Natural killer cell (primary cell): ENCODE data around the gene DNAJB11. TPM values are rescaled to one million over a fixed set of nuclear protein-coding genes. Genes with fewer than 3 reads are reported as not detected.

ENCODE experiments used
- ATAC-seq, 3 donors: fragments of 150-1000 bp in 2 of 3; fragments of 200-7000 bp in 1 of 3; cut with Tn5 transposase; 1 replicate in 1 of 3; 2 replicates in 2 of 3; pipeline ENCODE4 v1.10.0; 2021; ENCODE audit warnings: mild to moderate bottlenecking in 2 of 3, moderate library complexity in 2 of 3
- DNase-seq, 2 donors: peaks; one replicate each; pipeline versions ENCODE4 v3.0.0 to v3.0.0-alpha.2; 2013 to 2021; ENCODE audit warnings: mixed read lengths in 1 of 2
- H3K27ac ChIP-seq: one replicate; pipeline ENCODE4 v1.5.1; 2013; ENCODE audit warnings: mild to moderate bottlenecking, low read length
- H3K27me3 ChIP-seq: one replicate; pipeline ENCODE4 v1.6.1; 2013; ENCODE audit warnings: low read length; ENCODE audit not compliant: control insufficient read depth, insufficient read depth
- H3K36me3 ChIP-seq: one replicate; pipeline ENCODE4 v1.6.1; 2013; ENCODE audit warnings: low read length; ENCODE audit not compliant: control insufficient read depth, insufficient read depth
- H3K4me1 ChIP-seq: one replicate; pipeline ENCODE4 v1.6.1; 2013; ENCODE audit warnings: low read length; ENCODE audit not compliant: control insufficient read depth, insufficient read depth
- H3K4me3 ChIP-seq: one replicate; pipeline ENCODE4 v1.5.1; 2013; ENCODE audit warnings: low read length
- H3K9me3 ChIP-seq: one replicate; pipeline ENCODE4 v1.6.1; 2013; ENCODE audit warnings: low read length; ENCODE audit not compliant: control insufficient read depth, insufficient read depth
- H3K27ac Mint-ChIP-seq, 2 donors: one replicate each; pipeline ENCODE4 v1.8.0; 2022; ENCODE audit warnings: mild to moderate bottlenecking in 2 of 2, mixed read lengths in 2 of 2, moderate library complexity in 1 of 2
- H3K27me3 Mint-ChIP-seq, 2 donors: one replicate each; pipeline ENCODE4 v1.8.0; 2022; ENCODE audit warnings: low read depth in 2 of 2, mixed read lengths in 2 of 2
- H3K36me3 Mint-ChIP-seq: one replicate; pipeline ENCODE4 v1.8.0; 2022; ENCODE audit warnings: mixed read lengths
- H3K4me1 Mint-ChIP-seq, 2 donors: one replicate each; pipeline ENCODE4 v1.8.0; 2022; ENCODE audit warnings: mixed read lengths in 2 of 2
- H3K4me3 Mint-ChIP-seq: one replicate; pipeline ENCODE4 v1.8.0; 2022; ENCODE audit warnings: mild to moderate bottlenecking, moderate library complexity, mixed read lengths
- H3K9me3 Mint-ChIP-seq, 2 donors: one replicate each; pipeline ENCODE4 v1.8.0; 2022; ENCODE audit warnings: mixed read lengths in 2 of 2
- CTCF ChIP-seq: fragments of 200-600 bp; IDR thresholded peaks from one replicate; pipeline ENCODE4 v1.8.0; 2022; ENCODE audit warnings: antibody characterized with exemption
- WGBS: methylation state at CpG from one replicate; pipeline ENCODE4 v1.1.7; 2013; ENCODE audit warnings: missing lambda C conversion rate; ENCODE audit not compliant: insufficient coverage; 5-methylcytosine and 5-hydroxymethylcytosine counted together
- intact Hi-C: fragments of 100-400 bp; cut with micrococcal nuclease; formaldehyde crosslinking; loops from one replicate; pipeline ENCODE4 v1.14.2; 2022
- total RNA-seq, 4 donors: library from RNA; stranded (reverse); fragments of 120-200 nt in 1 of 4; gene quantifications; one replicate each; pipeline versions ENCODE4 v1.2.3 to v1.2.4, GENCODE V29; 2013 to 2022

Gene DNAJB11
- total RNA-seq, 3 donors from 2014 or later (not counting 1 experiment from before 2014, with no cell fraction given) = 85.9 to 112 (median 111) TPM

GRCh38 chr3:186616299-186616617, 45.7 kb downstream of the DNAJB11 start:
- H3K4me1 Mint-ChIP-seq = peaks cover 13 to 18% of the 10 kb centered on the region in 2 donors

GRCh38 chr3:186617036-186617946, 46.8 kb downstream of the DNAJB11 start:
- Mint-ChIP-seq H3K36me3 (no peaks in the 10 kb centered on the region), H3K27me3 (peaks cover 41 to 56% of the 10 kb centered on the region in 2 donors), H3K4me3 (peak overlapping the region; percentile 28), H3K27ac (peak overlapping the region in 1 of 2 donors; percentile 15), H3K9me3 (no peaks in the 10 kb centered on the region), H3K4me1 (peaks cover 13 to 18% of the 10 kb centered on the region in 2 donors)
- Histone ChIP-seq H3K9me3 (no peaks in the 10 kb centered on the region), H3K4me1 (peaks cover 17% of the 10 kb centered on the region), H3K27me3 (peaks cover 18% of the 10 kb centered on the region), H3K27ac (no peak overlapping the region), H3K36me3 (no peaks in the 10 kb centered on the region), H3K4me3 (no peak overlapping the region)
- TF ChIP-seq CTCF = peak; percentile 96
- 26% methylated on average over 31 of the region's 31 CpGs for WGBS
- ATAC-seq = peak; percentile 95 to 98 (median 98)
- DNase-seq = peak; percentile 65 to 97
- intact Hi-C loops = loop anchor here (2.0 to 5.0 kb wide), 3 partner anchors 360 to 640 kb away; no protein-coding TSS in a partner anchor

More at GRCh38 chr3:186616299-186616617, 45.7 kb downstream of the DNAJB11 start:
- WGBS = 89% methylated on average over 8 of the region's 8 CpGs
- Histone ChIP-seq H3K4me1 (peaks cover 17% of the 10 kb centered on the region), H3K4me3 (no peak overlapping the region), H3K27ac (no peak overlapping the region), H3K27me3 (peaks cover 18% of the 10 kb centered on the region), H3K36me3 (no peaks in the 10 kb centered on the region), H3K9me3 (no peaks in the 10 kb centered on the region)
- no peaks in the 10 kb centered on the region for H3K36me3 Mint-ChIP-seq
- H3K9me3 Mint-ChIP-seq = no peaks in the 10 kb centered on the region
- H3K27me3 Mint-ChIP-seq = peaks cover 41 to 58% of the 10 kb centered on the region in 2 donors
- no peak for TF ChIP-seq CTCF
- no peak overlapping the region for H3K27ac Mint-ChIP-seq
- intact Hi-C loops = loop anchor here (2.0 to 5.0 kb wide), 3 partner anchors 359 to 639 kb away; no protein-coding TSS in a partner anchor
- DNase-seq (no peak), ATAC-seq (no peak)
- H3K4me3 Mint-ChIP-seq = no peak overlapping the region

- H3K27ac Mint-ChIP-seq = no peak overlapping the region
- Histone ChIP-seq H3K4me3 (no peak overlapping the region), H3K27me3 (peaks cover 16% of the 10 kb centered on the region), H3K36me3 (no peaks in the 10 kb centered on the region), H3K4me1 (peaks cover 17% of the 10 kb centered on the region), H3K9me3 (no peaks in the 10 kb centered on the region), H3K27ac (no peak overlapping the region)
- no peak overlapping the region for H3K4me3 Mint-ChIP-seq
- no peak for DNase-seq
- intact Hi-C loops = loop anchor here (5.0 kb wide), 2 partner anchors 361 to 549 kb away; no protein-coding TSS in a partner anchor
- 92% methylated on average over 8 of the region's 8 CpGs for WGBS
- no peak for TF ChIP-seq CTCF
- no peaks in the 10 kb centered on the region for H3K9me3 Mint-ChIP-seq
- no peak for ATAC-seq
- H3K27me3 Mint-ChIP-seq = peaks cover 40 to 51% of the 10 kb centered on the region in 2 donors
- H3K36me3 Mint-ChIP-seq = no peaks in the 10 kb centered on the region
- peaks cover 13 to 18% of the 10 kb centered on the region in 2 donors for H3K4me1 Mint-ChIP-seq
Measured at GRCh38 chr3:186618318-186618938, 47.9 kb downstream of the DNAJB11 start.
